Activated CD4-positive, alpha-beta T cell treated with anti-CD3 and anti-CD28 coated beads for 1 hour (primary cell): Measurements from ENCODE around the gene OSBPL6.

Experiments
- DNase-seq: peaks from one replicate; pipeline ENCODE4 v3.0.0-alpha.2; 2020

The OSBPL6 gene

GRCh38 chr2:178275600-178275999, 81.3 kb downstream of the OSBPL6 start:
- no peak for DNase-seq

- DNase-seq: no peak
These were observed 83.5 kb downstream of the OSBPL6 start for GRCh38 chr2:178277741-178278197.

GRCh38 chr2:178279142-178279541, 84.8 kb downstream of the OSBPL6 start:
- DNase-seq: no peak

GRCh38 chr2:178279636-178280035, 85.3 kb downstream of the OSBPL6 start:
- no peak for DNase-seq

- DNase-seq: no peak
These were observed 86.0 kb downstream of the OSBPL6 start for GRCh38 chr2:178280244-178280852.

- no peak for DNase-seq
These were observed 87.9 kb downstream of the OSBPL6 start for GRCh38 chr2:178282075-178282815.

- DNase-seq: no peak
These were observed 89.1 kb downstream of the OSBPL6 start for GRCh38 chr2:178283341-178283918.

- no peak for DNase-seq
These were observed 90.4 kb downstream of the OSBPL6 start for GRCh38 chr2:178284613-178285286.

GRCh38 chr2:178285287-178285615, 90.9 kb downstream of the OSBPL6 start:
- no peak for DNase-seq

- DNase-seq: no peak
These were observed 92.3 kb downstream of the OSBPL6 start for GRCh38 chr2:178286636-178287035.

GRCh38 chr2:178287652-178288344, 93.5 kb downstream of the OSBPL6 start:
- no peak for DNase-seq

GRCh38 chr2:178291703-178292102, 97.4 kb downstream of the OSBPL6 start:
- DNase-seq: no peak

- no peak for DNase-seq
These were observed 98.3 kb downstream of the OSBPL6 start for GRCh38 chr2:178292586-178292985.

- no peak for DNase-seq
These were observed 100.8 kb downstream of the OSBPL6 start for GRCh38 chr2:178295115-178295514.

GRCh38 chr2:178295906-178296305, 101.6 kb downstream of the OSBPL6 start:
- no peak for DNase-seq

GRCh38 chr2:178296394-178297090, 102.2 kb downstream of the OSBPL6 start:
- no peak for DNase-seq

- DNase-seq: no peak
These were observed 102.7 kb downstream of the OSBPL6 start for GRCh38 chr2:178297091-178297411.

GRCh38 chr2:178298785-178299212, 104.5 kb downstream of the OSBPL6 start:
- no peak for DNase-seq

- no peak for DNase-seq
These were observed 107.4 kb downstream of the OSBPL6 start for GRCh38 chr2:178301649-178302238.

- DNase-seq: no peak
These were observed 110.0 kb downstream of the OSBPL6 start for GRCh38 chr2:178304333-178304732.

- no peak for DNase-seq
These were observed 112.2 kb downstream of the OSBPL6 start for GRCh38 chr2:178306352-178307073.

- no peak for DNase-seq
These were observed 113.3 kb downstream of the OSBPL6 start for GRCh38 chr2:178307650-178308049.
